ENCODE results near the gene G6PC1. TPM values are rescaled to one million over a fixed set of nuclear protein-coding genes. Genes with fewer than 3 reads are reported as not detected.
"Not testable (repeated sequence)": the region's sequence is repeated elsewhere in the genome, so short reads cannot be mapped to it uniquely, and the experiment has no call there.

Gene G6PC1
- total and polyA plus RNA-seq, 2 experiments from 2014 or later = not detected

DNA sequence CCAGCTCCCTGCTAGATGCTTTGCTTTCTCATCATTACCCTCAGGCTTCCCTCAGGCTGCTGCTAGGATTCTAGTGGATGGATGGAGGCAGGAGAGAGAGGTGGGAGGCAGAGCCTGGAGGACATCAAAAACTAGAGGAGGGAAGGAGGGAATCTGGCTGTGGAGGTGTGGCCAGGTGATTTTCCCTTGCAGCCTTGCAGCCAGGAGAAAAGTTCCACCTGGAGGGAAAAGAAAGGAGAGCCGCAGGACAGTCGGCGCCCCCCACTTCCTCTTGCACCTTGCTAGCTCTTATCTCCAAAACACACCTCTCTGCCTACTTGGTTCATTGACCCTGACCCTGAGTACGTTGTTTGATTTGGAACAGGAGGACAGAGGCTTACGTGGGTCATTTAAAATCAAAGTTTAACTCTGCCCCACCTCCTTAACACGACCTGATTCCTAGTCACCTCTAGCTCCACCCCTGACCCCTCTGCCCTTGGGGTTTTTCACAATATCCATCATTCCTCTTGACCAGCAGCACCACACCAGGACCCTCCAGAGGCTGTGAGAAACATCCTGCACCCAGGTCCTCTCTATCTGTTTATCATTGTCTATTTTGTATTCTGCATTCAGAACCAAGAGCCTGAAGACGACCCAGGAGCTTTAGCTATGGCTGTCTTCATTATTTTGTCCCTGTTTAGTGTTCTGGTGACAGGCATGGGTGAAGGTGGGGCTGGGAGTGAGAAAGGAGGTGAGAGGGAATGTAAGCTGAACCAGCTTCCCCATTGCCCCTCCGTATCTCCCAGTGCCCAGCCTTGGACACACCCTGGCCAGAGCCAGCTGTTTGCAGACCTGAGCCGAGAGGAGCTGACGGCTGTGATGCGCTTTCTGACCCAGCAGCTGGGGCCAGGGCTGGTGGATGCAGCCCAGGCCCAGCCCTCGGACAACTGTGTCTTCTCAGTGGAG lies 33.7 kb upstream of the G6PC1 start (continued):
- no peak for TF ChIP-seq POLR2AphosphoS5 (IDR thresholded peaks at IDR 0.05; ENCODE audit: low read depth)

DNA sequence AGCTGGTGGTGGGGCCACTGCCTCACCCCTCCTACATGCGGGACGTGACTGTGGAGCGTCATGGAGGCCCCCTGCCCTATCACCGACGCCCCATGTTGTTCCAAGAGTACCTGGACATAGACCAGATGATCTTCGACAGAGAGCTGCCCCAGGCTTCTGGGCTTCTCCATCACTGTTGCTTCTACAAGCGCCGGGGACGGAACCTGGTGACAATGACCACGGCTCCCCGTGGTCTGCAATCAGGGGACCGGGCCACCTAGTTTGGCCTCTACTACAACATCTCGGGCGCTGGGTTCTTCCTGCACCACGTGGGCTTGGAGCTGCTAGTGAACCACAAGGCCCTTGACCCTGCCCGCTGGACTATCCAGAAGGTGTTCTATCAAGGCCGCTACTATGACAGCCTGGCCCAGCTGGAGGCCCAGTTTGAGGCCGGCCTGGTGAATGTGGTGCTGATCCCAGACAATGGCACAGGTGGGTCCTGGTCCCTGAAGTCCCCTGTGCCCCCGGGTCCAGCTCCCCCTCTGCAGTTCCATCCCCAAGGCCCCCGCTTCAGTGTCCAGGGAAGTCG lies 32.8 kb upstream of the G6PC1 start:
- not testable (repeated sequence) for H3K4me3 Mint-ChIP-seq; H2AFZ ChIP-seq; H3K27ac ChIP-seq (ENCODE audit: low read depth); H3F3A ChIP-seq (replicated peaks; ENCODE audit: low read depth); H3K36me3 Mint-ChIP-seq (ENCODE audit: low read depth); H4K20me1 ChIP-seq (replicated peaks; ENCODE audit: insufficient read depth); H3K4me2 ChIP-seq; H3K9me2 ChIP-seq (ENCODE audit: insufficient read depth); H3K27me3 Mint-ChIP-seq (ENCODE audit: insufficient read depth, low read depth, poor library complexity); H3K4me1 ChIP-seq (ENCODE audit: insufficient read depth); H3K27me3 ChIP-seq (ENCODE audit: insufficient read depth); H3K36me3 ChIP-seq (ENCODE audit: insufficient read depth); H3K27ac Mint-ChIP-seq; H3K79me2 ChIP-seq (replicated peaks; ENCODE audit: insufficient read depth); DNase-seq (ENCODE audit: low spot score); H3K4me3 ChIP-seq; ATAC-seq
- Mint-ChIP-seq H3K4me1 (peaks cover 11% of the 10 kb centered on the region), H3K9me3 (peaks cover 24% of the 10 kb centered on the region)

DNA sequence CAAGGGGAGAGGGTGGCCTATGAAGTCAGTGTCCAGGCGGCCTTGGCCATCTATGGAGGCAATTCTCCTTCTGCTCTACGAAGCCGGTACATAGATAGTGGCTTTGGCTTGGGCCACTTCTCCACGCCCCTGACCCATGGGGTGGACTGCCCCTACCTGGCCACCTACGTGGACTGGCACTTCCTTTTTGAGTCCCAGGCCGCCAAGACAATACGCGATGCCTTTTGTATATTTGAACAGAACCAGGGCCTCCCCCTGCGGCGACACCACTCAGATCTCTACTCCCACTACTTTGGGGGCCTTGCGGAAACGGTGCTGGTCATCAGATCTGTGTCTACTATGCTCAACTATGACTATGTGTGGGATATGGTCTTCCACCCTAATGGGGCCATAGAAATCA lies 32.3 kb upstream of the G6PC1 start:
- Histone ChIP-seq H3K36me3 (ENCODE audit: insufficient read depth) (no peaks in the 10 kb centered on the region; the same call in 1 of the 2 replicates), H2AFZ (no peak overlapping the region), H4K20me1 (replicated peaks; ENCODE audit: insufficient read depth) (no peaks in the 10 kb centered on the region), H3K27me3 (ENCODE audit: insufficient read depth) (no peaks in the 10 kb centered on the region), H3K4me2 (no peak overlapping the region), H3F3A (replicated peaks; ENCODE audit: low read depth) (no peaks in the 10 kb centered on the region), H3K4me1 (ENCODE audit: insufficient read depth) (0 out of 2 replicates have a peak, but pooled peaks cover 4% of the 10 kb centered on the region), H3K27ac (ENCODE audit: low read depth) (no peak overlapping the region), H3K79me2 (replicated peaks; ENCODE audit: insufficient read depth) (no peaks in the 10 kb centered on the region), H3K9me2 (ENCODE audit: insufficient read depth) (no peaks in the 10 kb centered on the region), H3K4me3 (no peak overlapping the region)
- DNase-seq (ENCODE audit: low spot score) (no peak), ATAC-seq (no peak)
- peaks cover 8% of the 10 kb centered on the region; the same call in 2 of the 3 replicates for H3K36me3 Mint-ChIP-seq (ENCODE audit: low read depth)
- peaks cover 24% of the 10 kb centered on the region for H3K9me3 Mint-ChIP-seq
- peaks cover 5% of the 10 kb centered on the region for H3K27me3 Mint-ChIP-seq (ENCODE audit: insufficient read depth, low read depth, poor library complexity)
- no peak overlapping the region for H3K27ac Mint-ChIP-seq
- H3K4me1 Mint-ChIP-seq = peaks cover 11% of the 10 kb centered on the region
- H3K4me3 Mint-ChIP-seq = no peak overlapping the region
- no peak for TF ChIP-seq EZH2 (IDR thresholded peaks at IDR 0.05; ENCODE audit: low read depth, unreplicated experiment)
- TF ChIP-seq, protein P1, sequence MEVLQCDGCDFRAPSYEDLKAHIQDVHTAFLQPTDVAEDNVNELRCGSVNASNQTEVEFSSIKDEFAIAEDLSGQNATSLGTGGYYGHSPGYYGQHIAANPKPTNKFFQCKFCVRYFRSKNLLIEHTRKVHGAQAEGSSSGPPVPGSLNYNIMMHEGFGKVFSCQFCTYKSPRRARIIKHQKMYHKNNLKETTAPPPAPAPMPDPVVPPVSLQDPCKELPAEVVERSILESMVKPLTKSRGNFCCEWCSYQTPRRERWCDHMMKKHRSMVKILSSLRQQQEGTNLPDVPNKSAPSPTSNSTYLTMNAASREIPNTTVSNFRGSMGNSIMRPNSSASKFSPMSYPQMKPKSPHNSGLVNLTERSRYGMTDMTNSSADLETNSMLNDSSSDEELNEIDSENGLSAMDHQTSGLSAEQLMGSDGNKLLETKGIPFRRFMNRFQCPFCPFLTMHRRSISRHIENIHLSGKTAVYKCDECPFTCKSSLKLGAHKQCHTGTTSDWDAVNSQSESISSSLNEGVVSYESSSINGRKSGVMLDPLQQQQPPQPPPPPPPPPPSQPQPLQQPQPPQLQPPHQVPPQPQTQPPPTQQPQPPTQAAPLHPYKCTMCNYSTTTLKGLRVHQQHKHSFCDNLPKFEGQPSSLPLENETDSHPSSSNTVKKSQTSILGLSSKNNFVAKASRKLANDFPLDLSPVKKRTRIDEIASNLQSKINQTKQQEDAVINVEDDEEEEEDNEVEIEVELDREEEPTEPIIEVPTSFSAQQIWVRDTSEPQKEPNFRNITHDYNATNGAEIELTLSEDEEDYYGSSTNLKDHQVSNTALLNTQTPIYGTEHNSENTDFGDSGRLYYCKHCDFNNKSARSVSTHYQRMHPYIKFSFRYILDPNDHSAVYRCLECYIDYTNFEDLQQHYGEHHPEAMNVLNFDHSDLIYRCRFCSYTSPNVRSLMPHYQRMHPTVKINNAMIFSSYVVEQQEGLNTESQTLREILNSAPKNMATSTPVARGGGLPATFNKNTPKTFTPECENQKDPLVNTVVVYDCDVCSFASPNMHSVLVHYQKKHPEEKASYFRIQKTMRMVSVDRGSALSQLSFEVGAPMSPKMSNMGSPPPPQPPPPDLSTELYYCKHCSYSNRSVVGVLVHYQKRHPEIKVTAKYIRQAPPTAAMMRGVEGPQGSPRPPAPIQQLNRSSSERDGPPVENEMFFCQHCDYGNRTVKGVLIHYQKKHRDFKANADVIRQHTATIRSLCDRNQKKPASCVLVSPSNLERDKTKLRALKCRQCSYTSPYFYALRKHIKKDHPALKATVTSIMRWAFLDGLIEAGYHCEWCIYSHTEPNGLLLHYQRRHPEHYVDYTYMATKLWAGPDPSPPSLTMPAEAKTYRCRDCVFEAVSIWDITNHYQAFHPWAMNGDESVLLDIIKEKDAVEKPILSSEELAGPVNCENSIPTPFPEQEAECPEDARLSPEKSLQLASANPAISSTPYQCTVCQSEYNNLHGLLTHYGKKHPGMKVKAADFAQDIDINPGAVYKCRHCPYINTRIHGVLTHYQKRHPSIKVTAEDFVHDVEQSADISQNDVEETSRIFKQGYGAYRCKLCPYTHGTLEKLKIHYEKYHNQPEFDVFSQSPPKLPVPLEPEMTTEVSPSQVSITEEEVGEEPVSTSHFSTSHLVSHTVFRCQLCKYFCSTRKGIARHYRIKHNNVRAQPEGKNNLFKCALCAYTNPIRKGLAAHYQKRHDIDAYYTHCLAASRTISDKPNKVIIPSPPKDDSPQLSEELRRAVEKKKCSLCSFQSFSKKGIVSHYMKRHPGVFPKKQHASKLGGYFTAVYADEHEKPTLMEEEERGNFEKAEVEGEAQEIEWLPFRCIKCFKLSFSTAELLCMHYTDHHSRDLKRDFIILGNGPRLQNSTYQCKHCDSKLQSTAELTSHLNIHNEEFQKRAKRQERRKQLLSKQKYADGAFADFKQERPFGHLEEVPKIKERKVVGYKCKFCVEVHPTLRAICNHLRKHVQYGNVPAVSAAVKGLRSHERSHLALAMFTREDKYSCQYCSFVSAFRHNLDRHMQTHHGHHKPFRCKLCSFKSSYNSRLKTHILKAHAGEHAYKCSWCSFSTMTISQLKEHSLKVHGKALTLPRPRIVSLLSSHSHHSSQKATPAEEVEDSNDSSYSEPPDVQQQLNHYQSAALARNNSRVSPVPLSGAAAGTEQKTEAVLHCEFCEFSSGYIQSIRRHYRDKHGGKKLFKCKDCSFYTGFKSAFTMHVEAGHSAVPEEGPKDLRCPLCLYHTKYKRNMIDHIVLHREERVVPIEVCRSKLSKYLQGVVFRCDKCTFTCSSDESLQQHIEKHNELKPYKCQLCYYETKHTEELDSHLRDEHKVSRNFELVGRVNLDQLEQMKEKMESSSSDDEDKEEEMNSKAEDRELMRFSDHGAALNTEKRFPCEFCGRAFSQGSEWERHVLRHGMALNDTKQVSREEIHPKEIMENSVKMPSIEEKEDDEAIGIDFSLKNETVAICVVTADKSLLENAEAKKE (CRISPR knock-in tag; IDR thresholded peaks at IDR 0.05) = no peak
- TF ChIP-seq, protein P2, sequence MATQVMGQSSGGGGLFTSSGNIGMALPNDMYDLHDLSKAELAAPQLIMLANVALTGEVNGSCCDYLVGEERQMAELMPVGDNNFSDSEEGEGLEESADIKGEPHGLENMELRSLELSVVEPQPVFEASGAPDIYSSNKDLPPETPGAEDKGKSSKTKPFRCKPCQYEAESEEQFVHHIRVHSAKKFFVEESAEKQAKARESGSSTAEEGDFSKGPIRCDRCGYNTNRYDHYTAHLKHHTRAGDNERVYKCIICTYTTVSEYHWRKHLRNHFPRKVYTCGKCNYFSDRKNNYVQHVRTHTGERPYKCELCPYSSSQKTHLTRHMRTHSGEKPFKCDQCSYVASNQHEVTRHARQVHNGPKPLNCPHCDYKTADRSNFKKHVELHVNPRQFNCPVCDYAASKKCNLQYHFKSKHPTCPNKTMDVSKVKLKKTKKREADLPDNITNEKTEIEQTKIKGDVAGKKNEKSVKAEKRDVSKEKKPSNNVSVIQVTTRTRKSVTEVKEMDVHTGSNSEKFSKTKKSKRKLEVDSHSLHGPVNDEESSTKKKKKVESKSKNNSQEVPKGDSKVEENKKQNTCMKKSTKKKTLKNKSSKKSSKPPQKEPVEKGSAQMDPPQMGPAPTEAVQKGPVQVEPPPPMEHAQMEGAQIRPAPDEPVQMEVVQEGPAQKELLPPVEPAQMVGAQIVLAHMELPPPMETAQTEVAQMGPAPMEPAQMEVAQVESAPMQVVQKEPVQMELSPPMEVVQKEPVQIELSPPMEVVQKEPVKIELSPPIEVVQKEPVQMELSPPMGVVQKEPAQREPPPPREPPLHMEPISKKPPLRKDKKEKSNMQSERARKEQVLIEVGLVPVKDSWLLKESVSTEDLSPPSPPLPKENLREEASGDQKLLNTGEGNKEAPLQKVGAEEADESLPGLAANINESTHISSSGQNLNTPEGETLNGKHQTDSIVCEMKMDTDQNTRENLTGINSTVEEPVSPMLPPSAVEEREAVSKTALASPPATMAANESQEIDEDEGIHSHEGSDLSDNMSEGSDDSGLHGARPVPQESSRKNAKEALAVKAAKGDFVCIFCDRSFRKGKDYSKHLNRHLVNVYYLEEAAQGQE (IDR thresholded peaks at IDR 0.05; ENCODE audit: unreplicated experiment) = no peak
- TF ChIP-seq JUNB (IDR thresholded peaks at IDR 0.05; ENCODE audit: unreplicated experiment) = no peak
- no peak for TF ChIP-seq ZNF331 (CRISPR knock-in tag; IDR thresholded peaks at IDR 0.05; ENCODE audit: low read depth)
- TF ChIP-seq NANOG (IDR thresholded peaks at IDR 0.05; ENCODE audit: borderline replicate concordance) = no peak
- TF ChIP-seq EZH2phosphoT487 (IDR thresholded peaks at IDR 0.05; ENCODE audit: unreplicated experiment) = no peak
